ENCODE measurements around the gene KCNN2.
A peak's percentile ranks its signal among the peaks of the same experiment; 100 is the strongest.
"Not testable (repeated sequence)": the region's sequence is repeated elsewhere in the genome, so short reads cannot be mapped to it uniquely, and the experiment has no call there.

The KCNN2 gene

DNA sequence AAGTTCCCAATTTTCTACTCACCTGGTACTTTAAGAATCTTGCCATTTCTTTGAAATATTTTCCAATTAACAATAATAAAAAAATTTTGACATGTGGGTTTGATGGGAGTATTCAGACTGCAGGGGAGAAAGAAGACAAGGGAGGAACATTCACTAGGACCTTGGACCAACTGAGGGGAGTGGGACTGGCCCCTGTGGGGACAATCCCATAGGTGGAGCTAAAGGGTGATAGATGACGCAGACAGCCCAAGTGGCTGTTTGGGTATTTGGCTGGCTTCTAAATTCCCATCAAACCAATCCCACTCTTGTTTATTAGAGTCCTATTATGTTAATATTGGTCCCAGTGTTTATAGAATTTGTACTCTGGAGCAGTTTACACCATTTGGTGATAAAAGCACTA, 65.3 kb downstream of the KCNN2 start:
- DNase-seq, result no peak

DNA sequence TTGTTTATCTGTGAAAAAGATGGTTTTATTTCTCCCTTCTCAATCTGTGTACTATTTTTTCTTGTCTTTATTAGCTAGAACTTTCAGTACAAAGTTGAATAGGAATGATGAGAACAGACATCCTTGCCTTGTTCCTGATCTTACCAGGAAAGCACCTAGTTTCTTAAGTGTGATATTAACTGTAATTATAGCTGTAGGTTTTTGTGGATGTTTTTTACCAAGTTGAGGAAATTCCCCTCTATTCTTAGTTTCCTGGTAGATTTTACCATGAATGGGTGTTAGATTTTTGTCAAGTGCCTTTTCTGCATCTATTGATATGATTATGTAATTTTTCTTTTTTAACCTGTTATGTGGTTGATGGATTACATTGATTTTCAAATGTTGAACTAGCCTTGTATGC, 68.7 kb downstream of the KCNN2 start:
- no peak for DNase-seq

DNA sequence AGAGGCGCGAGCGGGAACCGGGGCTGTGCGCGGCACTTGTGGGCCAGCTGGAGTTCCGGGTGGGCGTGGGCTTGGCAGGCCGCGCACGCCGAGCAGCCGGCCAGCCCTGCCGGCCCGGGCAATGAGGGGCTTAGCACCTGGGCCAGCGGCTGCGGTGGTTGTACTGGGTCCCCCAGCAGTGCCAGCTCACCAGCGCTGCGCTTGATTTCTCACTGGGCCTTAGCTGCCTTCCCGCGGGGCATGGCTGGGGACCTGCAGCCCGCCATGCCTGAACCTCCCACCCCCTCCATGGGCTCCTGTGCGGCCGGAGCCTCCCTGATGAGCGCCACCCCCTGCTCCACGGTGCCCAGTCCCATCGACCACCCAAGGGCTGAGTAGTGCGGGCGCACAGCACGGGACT, 70.8 kb downstream of the KCNN2 start:
- DNase-seq, result not testable (repeated sequence)

DNA sequence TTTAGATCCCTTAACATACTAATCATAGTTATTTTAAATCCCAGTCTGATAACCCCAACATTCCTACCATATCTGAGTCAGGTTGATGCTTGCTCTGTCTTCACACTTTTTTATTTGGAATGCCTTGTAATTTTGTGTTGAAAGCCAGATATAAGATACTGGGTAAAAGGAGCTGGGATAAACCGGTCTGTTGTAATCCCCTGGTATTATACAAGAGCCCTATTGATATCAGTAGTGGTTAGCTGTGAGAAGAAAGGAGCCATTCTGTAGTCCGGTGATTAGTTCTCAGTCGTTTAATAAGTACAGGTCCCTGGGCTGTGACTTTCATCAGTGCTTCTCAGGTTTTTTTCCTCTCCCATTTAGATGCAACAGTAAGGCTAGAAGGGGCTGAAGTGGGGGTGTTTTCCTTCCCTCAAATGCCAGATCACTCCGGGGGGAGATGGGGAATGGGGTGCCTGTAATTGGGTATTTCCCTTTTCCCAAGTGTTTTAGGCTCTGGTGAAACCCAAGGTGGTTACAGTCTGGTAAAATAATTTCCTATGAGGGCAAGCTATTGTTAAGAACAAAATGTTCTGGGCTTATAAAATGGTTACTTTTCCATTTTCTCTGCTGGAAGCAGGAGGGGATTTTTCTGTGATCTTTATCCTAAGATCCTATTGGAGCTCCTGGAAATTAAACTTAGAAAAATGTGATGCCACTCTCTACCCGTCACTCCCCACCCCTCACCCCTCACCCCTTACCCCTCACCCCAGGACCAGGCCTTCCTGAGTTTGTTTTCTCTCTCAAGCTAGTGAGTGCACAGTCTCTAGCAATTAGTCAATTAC, 72.7 kb downstream of the KCNN2 start:
- no peak for DNase-seq

DNA sequence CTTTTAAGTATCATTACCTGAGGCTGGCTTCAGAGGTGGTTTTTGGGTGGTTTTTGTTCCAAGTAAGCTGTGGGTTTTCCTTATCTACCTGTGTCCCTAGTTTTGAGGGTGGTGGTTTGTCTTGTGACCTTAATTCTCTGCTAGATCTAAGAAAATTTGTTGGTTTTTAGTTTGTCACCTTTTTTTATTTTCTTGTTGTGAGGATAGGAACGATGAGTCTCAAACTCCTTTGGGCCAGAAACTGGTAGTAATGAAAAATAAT, 73.3 kb downstream of the KCNN2 start:
- DNase-seq, result no peak

DNA sequence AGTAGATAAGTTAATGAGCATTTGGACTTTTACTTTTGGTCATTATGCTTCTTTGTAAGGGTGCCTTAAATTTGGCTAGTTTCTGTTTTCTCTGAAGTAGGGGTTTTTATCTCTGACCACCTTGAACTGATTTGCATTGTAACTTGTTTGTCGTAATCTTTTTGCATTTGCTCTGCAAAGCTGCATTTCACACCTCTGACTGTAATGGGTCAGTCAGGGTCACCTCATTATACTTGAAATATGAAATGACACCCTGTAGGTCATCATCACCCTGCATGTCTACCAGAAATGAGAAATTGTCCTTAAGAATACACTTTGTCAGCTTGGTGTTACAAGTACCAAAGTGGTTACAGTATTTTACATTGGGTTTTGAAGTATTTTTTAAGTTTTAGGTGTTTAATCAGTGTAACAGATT, 74.0 kb downstream of the KCNN2 start:
- no peak for DNase-seq

DNA sequence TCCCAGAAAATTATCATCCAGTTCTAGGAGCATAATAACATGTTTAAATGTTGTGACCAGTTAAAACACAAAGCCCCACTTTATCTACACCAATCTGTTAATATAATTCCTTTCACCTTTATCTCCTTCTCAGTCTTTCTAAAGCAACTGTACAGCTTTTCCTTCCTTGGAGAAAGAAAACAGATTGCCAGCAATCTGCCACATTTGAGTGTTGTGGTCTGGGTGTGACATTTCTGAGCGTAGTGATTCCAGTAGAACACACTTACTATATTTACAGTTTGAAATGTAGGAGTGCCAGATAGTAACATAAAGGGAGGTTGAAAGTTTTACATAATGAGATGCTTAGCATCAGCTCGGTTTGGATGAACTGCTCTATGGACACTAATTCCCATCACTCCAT, 76.1 kb downstream of the KCNN2 start:
- DNase-seq, result no peak

DNA sequence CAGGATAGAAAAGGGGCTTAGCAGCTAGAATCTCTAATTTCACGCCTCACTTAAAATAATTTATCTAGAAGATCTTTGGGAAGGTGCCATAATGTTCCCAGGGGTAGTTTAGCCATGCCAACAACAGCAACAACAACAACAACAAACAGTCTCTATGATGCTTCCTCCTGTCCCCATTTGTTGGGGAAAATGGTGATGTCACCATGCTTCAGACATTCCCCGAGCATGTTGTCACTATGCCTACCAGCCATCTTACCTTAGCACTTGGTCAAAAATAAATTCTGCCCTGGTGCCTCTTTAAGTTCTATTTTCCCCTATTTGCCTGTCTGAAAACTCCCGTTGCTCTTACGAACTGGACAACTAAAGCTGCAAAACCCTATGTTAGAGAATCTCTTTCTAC, 76.6 kb downstream of the KCNN2 start:
- DNase-seq, result no peak

DNA sequence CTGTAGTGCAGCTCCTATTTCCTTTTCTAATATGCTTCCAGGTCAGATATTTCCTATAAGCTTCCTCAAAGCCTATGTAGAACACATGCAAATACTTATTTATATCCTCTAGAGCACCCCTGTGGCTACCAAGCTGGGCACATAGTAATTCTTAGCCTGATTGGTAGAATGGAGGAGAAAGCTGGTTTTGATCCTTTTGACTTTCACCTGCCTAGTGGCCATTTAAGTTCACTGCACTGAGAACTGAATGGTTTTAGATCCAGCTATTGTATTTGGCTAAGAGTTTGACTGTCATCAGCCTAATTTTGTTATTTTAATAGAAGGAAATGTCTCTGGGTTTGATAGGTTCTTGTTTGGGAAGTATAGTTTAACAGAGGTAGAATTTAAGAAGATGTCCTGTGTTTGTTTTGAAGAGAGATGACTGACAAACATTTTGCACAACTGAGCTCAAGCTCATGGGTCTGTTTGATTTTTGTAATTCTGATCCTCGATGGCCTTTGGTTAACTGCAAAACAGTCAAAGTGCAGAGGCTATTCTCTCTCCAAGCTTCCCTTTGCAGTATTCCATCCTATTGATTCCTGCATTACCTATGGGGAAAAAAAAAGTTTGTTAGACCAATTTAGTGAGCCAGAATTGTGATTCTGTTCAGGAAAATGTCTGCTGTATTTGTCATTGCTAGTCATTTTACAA, 85.4 kb downstream of the KCNN2 start:
- no peak for DNase-seq

DNA sequence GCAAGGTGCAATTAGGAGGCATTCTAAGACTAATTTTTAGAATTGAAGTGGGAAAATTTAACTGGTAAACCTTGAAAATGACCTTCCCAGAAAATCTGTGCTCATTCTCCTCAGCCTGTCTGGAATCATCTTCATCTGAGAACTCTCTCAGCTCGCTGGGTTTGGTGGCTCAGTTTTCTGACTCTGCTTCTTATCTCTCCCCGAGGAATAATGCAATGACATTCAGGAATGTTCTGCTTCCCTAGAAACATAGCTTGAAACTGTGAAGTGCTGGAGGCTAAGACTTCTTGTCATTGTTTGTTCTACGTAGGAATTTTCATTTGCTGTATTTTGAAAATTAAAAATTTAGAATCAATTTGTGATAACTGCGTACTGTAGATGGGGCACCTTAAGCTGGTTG, 86.6 kb downstream of the KCNN2 start:
- DNase-seq, result no peak

DNA sequence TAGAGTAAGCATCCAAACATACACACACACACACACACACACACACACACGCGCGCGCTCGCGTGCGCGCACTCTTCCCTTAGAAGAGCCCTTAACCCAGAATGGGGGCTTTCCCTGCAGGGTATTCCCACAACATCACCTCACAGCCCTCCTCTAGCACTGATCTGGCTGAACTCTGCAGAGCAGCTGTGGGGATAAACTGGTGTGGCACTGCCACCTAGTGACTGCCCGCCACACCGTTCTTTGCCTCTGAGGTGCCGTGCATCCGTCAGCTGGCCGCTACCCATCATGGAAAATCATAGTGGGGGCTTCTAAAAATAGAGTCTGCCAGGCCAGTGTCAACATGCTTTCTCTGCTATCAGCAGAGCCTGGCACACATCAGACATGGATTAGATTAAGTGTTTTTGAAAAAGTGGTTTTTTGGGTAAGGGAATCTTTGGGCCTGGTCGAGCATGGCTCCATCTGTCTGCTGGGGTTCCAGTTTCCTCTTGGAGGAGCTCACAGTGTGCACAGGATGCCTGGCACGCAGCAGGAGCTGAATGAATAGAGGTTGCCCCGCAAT, 88.1 kb downstream of the KCNN2 start:
- peak; percentile 47 for DNase-seq

DNA sequence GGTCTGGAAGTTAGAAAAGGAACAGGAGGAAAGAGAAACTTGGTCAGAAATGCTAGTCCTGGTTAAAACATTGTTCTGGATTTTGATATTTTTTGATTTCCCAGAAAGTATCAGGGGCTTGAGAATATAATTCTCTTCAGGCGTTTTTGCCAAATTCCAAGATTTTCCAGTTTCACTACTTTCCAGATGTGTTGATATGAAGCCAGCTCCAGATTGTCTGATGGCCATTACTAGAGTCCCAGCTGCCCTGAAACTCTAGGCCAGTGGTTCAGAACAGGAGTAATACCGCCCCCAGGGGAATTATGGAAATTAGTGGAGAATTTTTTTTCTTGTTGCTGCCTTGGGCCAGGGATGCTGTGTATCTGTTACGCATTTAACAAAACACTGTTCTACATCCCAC, 88.6 kb downstream of the KCNN2 start:
- no peak for DNase-seq

DNA sequence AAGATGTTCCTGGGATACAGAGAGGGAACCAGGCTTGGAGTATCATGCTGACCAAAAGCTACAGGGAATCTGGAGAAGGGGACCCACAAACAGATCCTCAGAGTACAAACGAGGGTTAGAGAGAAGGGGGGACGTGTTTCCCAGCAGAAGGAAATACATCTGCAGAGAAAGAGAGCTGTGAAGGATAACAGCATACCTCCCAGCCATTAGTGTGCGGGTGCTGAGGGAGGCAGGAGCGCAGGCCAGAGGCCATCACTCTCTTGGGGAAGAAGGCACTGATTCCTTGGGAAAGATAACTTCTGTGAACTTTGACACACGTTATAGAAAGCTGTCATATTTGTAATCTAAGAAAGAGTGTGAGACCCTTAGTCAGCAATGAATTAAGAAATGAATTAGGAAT, 96.9 kb downstream of the KCNN2 start:
- no peak for DNase-seq

DNA sequence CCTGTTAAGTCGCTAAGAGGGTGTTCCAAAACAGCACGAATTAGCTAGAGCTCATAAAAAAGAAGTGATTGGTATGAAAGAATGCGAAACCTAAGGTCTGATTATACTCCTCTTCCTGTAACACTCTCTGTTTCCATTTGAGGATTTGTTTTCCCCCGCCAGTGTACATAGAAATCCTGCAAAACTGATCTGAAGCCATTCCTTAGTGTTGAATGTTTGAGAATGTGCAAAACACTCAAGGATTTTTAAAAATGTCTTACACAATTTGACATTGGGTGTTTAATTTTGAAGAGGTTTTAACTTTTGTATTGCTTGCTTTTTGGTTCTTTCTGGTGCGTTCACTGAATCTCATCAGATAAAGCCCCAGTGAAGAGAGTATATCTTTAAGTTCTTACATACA, 105.3 kb downstream of the KCNN2 start:
- no peak for DNase-seq

DNA sequence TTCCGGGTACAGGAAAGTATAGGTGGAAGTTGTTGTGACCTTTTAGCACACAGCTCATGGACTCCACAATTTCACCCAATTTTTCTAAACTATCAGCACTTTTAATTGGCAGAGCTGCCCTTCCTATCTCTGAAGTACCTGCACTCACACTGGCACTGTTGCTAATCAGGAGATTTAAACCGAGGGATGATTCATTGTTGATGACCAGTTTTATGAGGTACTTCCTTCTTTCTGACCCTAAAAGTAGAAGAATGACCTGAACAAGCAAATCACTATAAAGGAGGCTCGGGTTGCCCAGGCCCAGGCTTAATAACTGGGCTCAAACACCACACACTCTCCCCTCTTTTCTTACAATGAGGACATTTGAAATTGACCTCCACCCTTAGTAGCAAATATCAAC, 105.9 kb downstream of the KCNN2 start:
- no peak for DNase-seq

DNA sequence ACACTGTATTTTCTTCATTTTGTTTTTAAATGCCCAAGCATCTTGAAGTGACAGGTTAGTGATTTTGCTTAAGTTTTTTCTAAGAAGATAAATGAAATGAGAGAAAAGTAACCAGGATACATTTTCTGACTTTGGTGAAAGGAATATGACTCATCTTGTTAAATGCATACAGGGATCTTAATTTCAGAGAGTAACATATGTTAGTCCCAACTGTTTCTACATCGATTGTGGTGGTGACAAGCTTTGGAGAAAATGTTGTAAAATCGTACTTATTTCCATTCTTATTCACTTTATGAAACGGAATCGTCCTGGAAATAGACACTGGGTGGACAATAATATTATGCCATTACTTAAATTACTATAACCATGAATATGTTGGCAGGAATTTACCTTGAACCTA, 107.5 kb downstream of the KCNN2 start:
- no peak for DNase-seq

DNA sequence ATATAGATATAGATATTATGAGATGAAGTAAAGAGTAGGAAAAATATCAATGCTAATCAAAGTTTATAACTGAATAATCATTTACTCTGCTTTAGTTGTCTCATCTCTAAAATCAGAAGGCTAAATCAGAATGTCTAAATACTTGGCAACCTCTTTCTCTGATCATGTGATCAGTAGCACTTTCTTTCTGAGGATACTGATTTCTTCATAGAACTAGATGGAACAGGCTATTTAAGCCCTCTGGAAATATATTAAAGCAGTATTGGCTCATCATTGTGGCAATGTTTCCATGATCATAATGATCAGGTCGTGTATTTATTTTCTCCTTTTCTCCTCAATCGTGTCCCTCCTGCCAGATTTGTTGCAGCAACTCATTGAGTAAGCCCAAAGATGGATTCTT, 109.7 kb downstream of the KCNN2 start:
- no peak for DNase-seq

DNA sequence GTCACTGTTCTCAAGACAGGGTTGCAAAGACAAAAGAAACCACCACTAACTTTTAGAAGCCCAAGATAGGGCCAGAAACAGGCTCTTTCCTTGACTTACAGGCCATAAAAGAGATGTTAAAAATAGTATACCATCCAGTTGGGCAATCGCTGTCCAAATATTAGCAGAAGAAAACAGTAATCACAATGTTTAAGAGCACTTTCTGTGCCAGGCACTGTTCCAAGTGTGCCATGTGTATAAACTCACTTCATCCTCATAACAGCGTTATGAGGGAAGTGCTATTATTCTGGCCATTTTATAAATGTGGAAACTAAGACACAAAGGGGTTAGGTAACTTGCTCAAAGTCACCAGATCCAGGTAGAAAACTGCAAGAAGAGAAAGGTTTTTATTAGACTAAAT, 111.7 kb downstream of the KCNN2 start:
- DNase-seq, result no peak

DNA sequence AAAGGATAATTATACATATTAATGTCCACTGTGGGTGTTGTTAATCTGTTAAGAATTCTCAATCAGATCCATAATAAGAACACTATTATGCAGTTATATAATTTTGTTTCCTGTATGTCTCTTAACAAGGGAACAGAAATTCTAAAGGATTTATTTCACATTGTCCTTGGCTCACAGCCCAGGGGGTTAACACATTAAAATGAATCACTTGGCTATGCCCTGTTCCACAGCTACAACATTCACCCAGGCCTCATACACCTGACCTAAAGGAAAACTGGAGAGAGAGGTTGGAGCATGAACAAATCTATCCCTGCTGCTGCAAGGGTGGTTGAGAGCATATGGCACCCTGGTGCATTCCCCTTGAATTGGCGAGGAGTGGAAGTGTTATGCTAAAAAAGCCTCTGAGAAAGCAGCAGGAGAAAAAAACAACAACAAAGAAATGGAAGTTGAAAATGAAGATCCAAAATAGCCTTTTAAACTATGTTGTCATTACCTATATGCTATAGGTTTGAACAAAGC, 116.0 kb downstream of the KCNN2 start:
- no peak for DNase-seq

DNA sequence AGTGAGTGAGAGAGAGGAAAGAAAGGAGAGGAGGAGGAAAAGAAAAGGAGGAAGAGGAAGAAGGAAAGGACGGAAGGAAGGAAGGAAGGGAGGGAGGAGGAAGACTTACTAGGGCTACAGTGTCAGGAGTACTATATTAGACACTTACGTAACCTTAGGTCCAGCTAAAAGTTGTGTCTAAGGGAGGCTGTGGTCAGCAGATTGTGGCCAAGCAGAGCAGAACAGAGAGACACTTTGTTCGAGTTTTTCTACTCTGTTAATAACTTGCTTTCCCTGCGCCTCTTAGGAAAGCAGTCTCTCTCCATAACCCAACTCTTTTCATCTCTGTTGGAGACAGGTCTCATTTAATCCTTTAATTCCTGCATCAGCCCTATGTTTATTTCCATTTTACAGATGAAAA, 138.9 kb downstream of the KCNN2 start:
- DNase-seq, result no peak

DNA sequence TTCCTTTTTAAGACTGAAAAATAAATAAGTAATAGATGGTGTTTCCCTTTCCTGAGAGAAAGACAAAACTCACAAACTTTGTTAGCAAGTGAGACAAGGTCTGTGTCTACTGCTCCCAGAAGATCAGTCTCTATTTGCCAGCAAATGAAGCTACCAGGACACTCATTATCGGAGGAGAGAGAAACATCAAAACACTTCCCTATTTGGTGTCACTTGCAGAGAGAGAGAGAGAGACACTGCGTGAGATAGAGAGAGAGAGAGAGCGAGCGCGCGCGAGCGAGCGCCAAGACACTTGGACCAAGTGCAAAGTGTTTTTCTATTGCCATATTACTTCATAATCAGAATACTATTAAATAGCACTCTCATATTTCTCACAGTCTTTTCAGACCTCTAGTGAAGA, 142.7 kb downstream of the KCNN2 start:
- DNase-seq, result no peak

DNA sequence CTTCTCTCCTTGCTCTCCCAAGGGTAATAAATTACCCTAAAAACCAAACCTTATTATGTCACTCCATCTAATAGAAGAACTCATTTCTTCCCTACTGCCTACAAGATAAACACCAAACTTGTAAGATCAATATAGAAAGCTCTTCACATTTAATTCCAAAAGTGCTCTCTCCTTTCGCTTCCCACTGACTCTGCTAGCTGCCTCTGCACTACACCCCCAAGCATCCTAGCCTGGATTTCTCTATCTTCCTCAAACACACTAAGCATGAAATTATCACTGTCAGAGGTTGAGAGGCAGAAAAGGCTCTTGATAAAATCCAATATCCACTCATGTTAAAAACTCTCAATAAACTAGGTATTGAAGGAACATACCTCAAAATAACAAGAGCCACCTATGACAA, 162.4 kb downstream of the KCNN2 start:
- no peak for DNase-seq

DNA sequence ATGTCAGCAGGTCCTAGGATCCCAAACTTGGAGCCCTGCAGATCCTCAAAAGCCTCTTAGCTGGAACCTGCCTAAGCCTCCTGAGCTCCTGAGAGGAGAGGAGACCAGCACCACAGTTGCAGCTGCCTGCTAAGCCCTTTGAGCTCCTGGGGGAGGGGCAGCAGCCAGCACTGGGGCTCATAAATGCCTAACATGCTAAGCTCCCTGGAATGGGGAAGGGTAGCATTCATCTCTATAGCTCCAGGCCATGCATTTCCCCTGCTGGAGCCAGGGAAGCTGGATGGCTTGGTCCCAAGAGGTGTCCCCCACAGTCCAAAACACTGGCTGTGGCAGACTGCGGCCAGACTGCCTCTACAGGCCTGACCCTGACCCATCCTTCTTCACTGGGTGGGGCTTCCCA, 182.7 kb downstream of the KCNN2 start:
- DNase-seq, result no peak

Data from NCI-H1092 (cell line).